ENCODE measurements around the gene MINK1. TPM values are rescaled to one million over a fixed set of nuclear protein-coding genes. Genes with fewer than 3 reads are reported as not detected.

MINK1 gene
- total and polyA plus RNA-seq, 2 of the 13 experiments (the other 11 are each of a cell fraction or from before 2014, with no cell fraction given) = 17.2 to 63.9 TPM

GRCh38 chr17:4858068-4858881 lies 25.1 kb downstream of the MINK1 start (continued):
- TF ChIP-seq XRCC5 (optimal IDR thresholded peaks at IDR 0.05; ENCODE audit: low read length) (peak; percentile 56), ASH2L (IDR thresholded peaks at IDR 0.05; ENCODE audit: insufficient read length, low read depth, low read length) (no peak), LCORL (IDR thresholded peaks at IDR 0.05) (no peak), LCORL (CRISPR knock-in tag; IDR thresholded peaks at IDR 0.05) (peak; percentile 61; the same call in 1 of the 2 replicates), SNAPC5 (CRISPR knock-in tag; IDR thresholded peaks at IDR 0.05; ENCODE audit: borderline replicate concordance) (no peak), THAP11 (CRISPR knock-in tag; IDR thresholded peaks at IDR 0.05) (peak; percentile 44; the same call in 1 of the 2 replicates), NFRKB (IDR thresholded peaks at IDR 0.05) (no peak), KDM5A (IDR thresholded peaks at IDR 0.05; ENCODE audit: borderline replicate concordance, low read length) (no peak), ZBTB37 (CRISPR knock-in tag; IDR thresholded peaks at IDR 0.05) (no peak), E2F1 (CRISPR knock-in tag; IDR thresholded peaks at IDR 0.05) (no peak), PHF8 (CRISPR knock-in tag; IDR thresholded peaks at IDR 0.05) (no peak), CSRNP2 (CRISPR knock-in tag; conservative IDR thresholded peaks at IDR 0.05; ENCODE audit: low read depth) (no peak), ZNF646 (CRISPR knock-in tag; IDR thresholded peaks at IDR 0.05) (no peak), GMEB1 (CRISPR knock-in tag; IDR thresholded peaks at IDR 0.05; ENCODE audit: borderline replicate concordance) (no peak)
